Upper lobe of right lung (tissue), 1 donor: ENCODE results near the gene KCTD16. TPM values are rescaled to one million over a fixed set of nuclear protein-coding genes. Genes with fewer than 3 reads are reported as not detected.

Experiments used
- ATAC-seq: fragments of 200-7000 bp; cut with Tn5 transposase; one replicate; pipeline ENCODE4 v1.9.1; 2020; ENCODE audit warnings: mild to moderate bottlenecking, moderate library complexity
- DNase-seq: peaks from one replicate; pipeline ENCODE4 v3.0.0-alpha.2; 2020
- H3K27ac ChIP-seq: fragments of 200-600 bp; one replicate; pipeline ENCODE4 v1.8.0; 2022
- H3K27me3 ChIP-seq: fragments of 200-600 bp; one replicate; pipeline ENCODE4 v1.8.0; 2022; ENCODE audit warnings: mild to moderate bottlenecking
- H3K36me3 ChIP-seq: fragments of 200-600 bp; one replicate; pipeline ENCODE4 v1.8.0; 2022
- H3K4me1 ChIP-seq: fragments of 200-600 bp; one replicate; pipeline ENCODE4 v1.8.0; 2022
- H3K4me3 ChIP-seq: fragments of 200-600 bp; one replicate; pipeline ENCODE4 v1.8.0; 2022; ENCODE audit warnings: mild to moderate bottlenecking
- H3K9me3 ChIP-seq: fragments of 200-600 bp; one replicate; pipeline ENCODE4 v1.8.0; 2022
- CTCF ChIP-seq: fragments of 200-600 bp; IDR thresholded peaks from one replicate; pipeline ENCODE4 v1.8.0; 2022; ENCODE audit warnings: antibody characterized with exemption
- intact Hi-C: fragments of 100-400 bp; cut with DNase I; formaldehyde crosslinking; loops from one replicate; pipeline ENCODE4 v1.11.0; 2022
- total RNA-seq: library from RNA; stranded (reverse); fragmentation: NEBNext Ultra II Directional; extraction: Animal tissue kit (Norgen Biotek cat#: 25700); gene quantifications from one replicate; pipeline ENCODE4 v1.2.1, GENCODE V29; 2021
- donor health status: DM: no; HTN: yes; CAD: no; lungs with severe emphysema.

Gene KCTD16
- total RNA-seq, 1 donor from 2014 or later: 5.1 TPM

- Histone ChIP-seq H3K36me3 (no peaks in the 10 kb centered on the region), H3K9me3 (no peaks in the 10 kb centered on the region), H3K27me3 (no peaks in the 10 kb centered on the region), H3K4me3 (no peak overlapping the region), H3K27ac (no peak overlapping the region), H3K4me1 (no peaks in the 10 kb centered on the region)
- no peak for ATAC-seq
- no peak for DNase-seq
- no peak for TF ChIP-seq CTCF
- intact Hi-C loops: no loop called here
Observed at GRCh38 chr5:144465441-144465840, 294.8 kb downstream of the KCTD16 start.

- H3K27me3 ChIP-seq: no peaks in the 10 kb centered on the region
- H3K4me3 ChIP-seq: no peak overlapping the region
- no peaks in the 10 kb centered on the region for H3K36me3 ChIP-seq
- peak; percentile 47 for TF ChIP-seq CTCF
- intact Hi-C loops: no loop called here
- DNase-seq (no peak), ATAC-seq (peak; percentile 72)
- no peaks in the 10 kb centered on the region for H3K4me1 ChIP-seq
- no peaks in the 10 kb centered on the region for H3K9me3 ChIP-seq
- H3K27ac ChIP-seq: no peak overlapping the region
Observed at GRCh38 chr5:144467792-144468191, 297.1 kb downstream of the KCTD16 start.

GRCh38 chr5:144468571-144468970 lies 297.9 kb downstream of the KCTD16 start:
- no peak for DNase-seq
- Histone ChIP-seq H3K27ac (no peak overlapping the region), H3K4me3 (no peak overlapping the region), H3K9me3 (no peaks in the 10 kb centered on the region), H3K36me3 (no peaks in the 10 kb centered on the region), H3K27me3 (no peaks in the 10 kb centered on the region), H3K4me1 (no peaks in the 10 kb centered on the region)
- intact Hi-C loops: no loop called here
- ATAC-seq: no peak
- TF ChIP-seq CTCF: no peak

- DNase-seq (no peak), ATAC-seq (no peak)
- Histone ChIP-seq H3K27ac (no peak overlapping the region), H3K27me3 (no peaks in the 10 kb centered on the region), H3K4me1 (no peaks in the 10 kb centered on the region), H3K9me3 (no peaks in the 10 kb centered on the region), H3K4me3 (no peak overlapping the region), H3K36me3 (no peaks in the 10 kb centered on the region)
- no peak for TF ChIP-seq CTCF
- intact Hi-C loops: no loop called here
Observed at GRCh38 chr5:144469106-144469505, 298.4 kb downstream of the KCTD16 start.

- no peak for TF ChIP-seq CTCF
- intact Hi-C loops: no loop called here
- no peaks in the 10 kb centered on the region for H3K36me3 ChIP-seq
- H3K27me3 ChIP-seq: no peaks in the 10 kb centered on the region
- no peak overlapping the region for H3K27ac ChIP-seq
- no peak overlapping the region for H3K4me3 ChIP-seq
- H3K9me3 ChIP-seq: no peaks in the 10 kb centered on the region
- no peak for DNase-seq
- no peaks in the 10 kb centered on the region for H3K4me1 ChIP-seq
- ATAC-seq: no peak
Observed at GRCh38 chr5:144472221-144472620, 301.5 kb downstream of the KCTD16 start.

GRCh38 chr5:144473650-144474049 lies 303.0 kb downstream of the KCTD16 start:
- no peak for TF ChIP-seq CTCF
- ATAC-seq: no peak
- no peak for DNase-seq

More at GRCh38 chr5:144473650-144474049, 303.0 kb downstream of the KCTD16 start:
- Histone ChIP-seq H3K4me3 (no peak overlapping the region), H3K36me3 (no peaks in the 10 kb centered on the region), H3K4me1 (no peaks in the 10 kb centered on the region), H3K27me3 (no peaks in the 10 kb centered on the region), H3K9me3 (no peaks in the 10 kb centered on the region), H3K27ac (no peak overlapping the region)
- intact Hi-C loops: no loop called here
